Uterus (tissue), 4 donors: Measurements from ENCODE around the gene NDUFS2. TPM values are rescaled to one million over a fixed set of nuclear protein-coding genes. Genes with fewer than 3 reads are reported as not detected.

Experiments used
- DNase-seq, 2 donors: peaks; one replicate each; pipeline ENCODE4 v3.0.0-alpha.2; 2019 to 2020
- H3K27ac ChIP-seq, 2 donors: fragments of 200-600 bp; sonication (generic); 1 replicate in 1 of 2; 2 replicates in 1 of 2; pipeline ENCODE4 v1.5.1; 2016 to 2018
- H3K27me3 ChIP-seq, 2 donors: fragments of 200-600 bp; sonication (generic); one replicate each; pipeline ENCODE4 v1.5.1; 2018 to 2019; ENCODE audit warnings: control low read depth in 1 of 2
- H3K36me3 ChIP-seq, 2 donors: fragments of 200-600 bp; sonication (generic); one replicate each; pipeline ENCODE4 v1.5.1; 2019; ENCODE audit warnings: control low read depth in 1 of 2
- H3K4me1 ChIP-seq, 2 donors: fragments of 200-600 bp; sonication (generic); one replicate each; pipeline ENCODE4 v1.5.1; 2018 to 2019; ENCODE audit warnings: control low read depth in 1 of 2
- H3K4me3 ChIP-seq, 2 donors: fragments of 200-600 bp; sonication (generic); 1 replicate in 1 of 2; 2 replicates in 1 of 2; pipeline ENCODE4 v1.5.1; 2018 to 2019; ENCODE audit warnings: mild to moderate bottlenecking in 1 of 2
- H3K9me3 ChIP-seq, 2 donors: fragments of 200-600 bp; sonication (generic); one replicate each; pipeline ENCODE4 v1.5.1; 2019; ENCODE audit warnings: control low read depth in 1 of 2
- CTCF ChIP-seq, 4 experiments: fragments of 200-600 bp in 2 of 4; fragments of 450-650 bp in 2 of 4; sonication (generic) in 2 of 4; IDR thresholded peaks; one replicate each; pipeline ENCODE4 v1.5.1; 2016 to 2019; ENCODE audit warnings: antibody characterized with exemption in 4 of 4, mild to moderate bottlenecking in 2 of 4, moderate library complexity in 1 of 4
- POLR2A ChIP-seq, 2 donors: fragments of 450-650 bp; IDR thresholded peaks; one replicate each; pipeline ENCODE4 v1.6.1; 2016; ENCODE audit warnings: antibody characterized with exemption in 2 of 2, mild to moderate bottlenecking in 1 of 2, moderate library complexity in 1 of 2
- intact Hi-C: fragments of 100-400 bp; cut with DNase I; formaldehyde crosslinking; loops from one replicate; pipeline ENCODE4 v1.15.1; 2023; ENCODE audit warnings: low total_unique reads
- total RNA-seq, 4 donors: library from RNA; depleted of rRNA in 3 of 4; stranded (reverse); fragments of >200 nt in 3 of 4; gene quantifications; one replicate each; pipeline versions ENCODE4 v1.1.0 to v1.2.4, GENCODE V29; 2014 to 2023
- donor health status: DM: yes; HTN: yes; CAD: no.

Gene NDUFS2
- total RNA-seq, 4 donors from 2014 or later, result 43.8 to 107 (median 93.9) TPM

- no peak for DNase-seq
Measured at GRCh38 chr1:161226759-161227158, 24.6 kb downstream of the NDUFS2 start.

GRCh38 chr1:161227196-161227871, 25.2 kb downstream of the NDUFS2 start:
- DNase-seq, result peak; percentile 74 to 82
- H3K27ac ChIP-seq, result peak overlapping the region; percentile 75 to 79
- H3K4me3 ChIP-seq, result no peak overlapping the region
- peaks cover 2 to 8% of the 10 kb centered on the region in 2 donors for H3K4me1 ChIP-seq
- no peaks in the 10 kb centered on the region for H3K9me3 ChIP-seq
- intact Hi-C loops, result no loop called here
- TF ChIP-seq POLR2A (IDR thresholded peaks at IDR 0.05) (no peak), CTCF (IDR thresholded peaks at IDR 0.05) (peak; percentile 71 to 81 (median 76))
- no peaks in the 10 kb centered on the region for H3K36me3 ChIP-seq
- no peaks in the 10 kb centered on the region for H3K27me3 ChIP-seq

More at GRCh38 chr1:161226759-161227158, 24.6 kb downstream of the NDUFS2 start:
- Histone ChIP-seq H3K4me1 (peaks cover 2 to 8% of the 10 kb centered on the region in 2 donors), H3K27me3 (no peaks in the 10 kb centered on the region), H3K36me3 (no peaks in the 10 kb centered on the region), H3K4me3 (peak overlapping the region in 1 of 2 donors; percentile 77), H3K27ac (peak overlapping the region; percentile 75 to 79), H3K9me3 (no peaks in the 10 kb centered on the region)
- no peak for TF ChIP-seq POLR2A (IDR thresholded peaks at IDR 0.05)
- no peak for TF ChIP-seq CTCF (IDR thresholded peaks at IDR 0.05)
- intact Hi-C loops, result no loop called here

- DNase-seq, result no peak
- H3K9me3 ChIP-seq, result no peaks in the 10 kb centered on the region
- no peaks in the 10 kb centered on the region for H3K36me3 ChIP-seq
- H3K4me1 ChIP-seq, result peaks cover 2 to 8% of the 10 kb centered on the region in 2 donors
- no peak overlapping the region for H3K27ac ChIP-seq
- no peak overlapping the region for H3K4me3 ChIP-seq
- TF ChIP-seq POLR2A (IDR thresholded peaks at IDR 0.05) (no peak), CTCF (IDR thresholded peaks at IDR 0.05) (no peak)
- H3K27me3 ChIP-seq, result no peaks in the 10 kb centered on the region
- intact Hi-C loops, result no loop called here
Measured at GRCh38 chr1:161228032-161228431, 25.9 kb downstream of the NDUFS2 start.

- no peaks in the 10 kb centered on the region for H3K36me3 ChIP-seq
Measured at GRCh38 chr1:161229896-161230295, 27.7 kb downstream of the NDUFS2 start.

More at GRCh38 chr1:161229896-161230295, 27.7 kb downstream of the NDUFS2 start:
- Histone ChIP-seq H3K27ac (no peak overlapping the region), H3K4me3 (no peak overlapping the region), H3K4me1 (peaks cover 2 to 8% of the 10 kb centered on the region in 2 donors), H3K27me3 (no peaks in the 10 kb centered on the region), H3K9me3 (no peaks in the 10 kb centered on the region)
- no peak for DNase-seq
- intact Hi-C loops, result no loop called here
- TF ChIP-seq CTCF (IDR thresholded peaks at IDR 0.05) (no peak), POLR2A (IDR thresholded peaks at IDR 0.05) (no peak)
